ENCODE measurements around the gene MIER2.
"Not testable (repeated sequence)": the region's sequence is repeated elsewhere in the genome, so short reads cannot be mapped to it uniquely, and the experiment has no call there.

Gene MIER2

GRCh38 chr19:355536-355935 is 10.9 kb upstream of the MIER2 start:
- DNase-seq, result not testable (repeated sequence)

- no peak for DNase-seq
Measured at GRCh38 chr19:355134-355533, 10.5 kb upstream of the MIER2 start.

- no peak for DNase-seq
Measured at GRCh38 chr19:351976-352625, 7.5 kb upstream of the MIER2 start.

GRCh38 chr19:347946-348861 is 3.6 kb upstream of the MIER2 start:
- DNase-seq, result no peak

- no peak for DNase-seq
Measured at GRCh38 chr19:345320-345879, 804 bp upstream of the MIER2 start.

GRCh38 chr19:343941-344624 is 513 bp downstream of the MIER2 start:
- peak; percentile 33 for DNase-seq

GRCh38 chr19:343451-343931 is 1.1 kb downstream of the MIER2 start:
- DNase-seq, result no peak

- DNase-seq, result no peak
Measured at GRCh38 chr19:342801-343421, 1.7 kb downstream of the MIER2 start.

- no peak for DNase-seq
Measured at GRCh38 chr19:342128-342455, 2.5 kb downstream of the MIER2 start.

- DNase-seq, result no peak
Measured at GRCh38 chr19:341386-342127, 3.0 kb downstream of the MIER2 start.

GRCh38 chr19:340620-341385 is 3.8 kb downstream of the MIER2 start:
- no peak for DNase-seq

GRCh38 chr19:339262-339887 is 5.2 kb downstream of the MIER2 start:
- DNase-seq, result no peak

- DNase-seq, result no peak
Measured at GRCh38 chr19:338421-338820, 6.2 kb downstream of the MIER2 start.

- DNase-seq, result no peak
Measured at GRCh38 chr19:336067-336614, 8.5 kb downstream of the MIER2 start.

- DNase-seq, result no peak
Measured at GRCh38 chr19:335486-336066, 9.0 kb downstream of the MIER2 start.

GRCh38 chr19:335072-335471 is 9.5 kb downstream of the MIER2 start:
- DNase-seq, result no peak

GRCh38 chr19:334296-335071 is 10.1 kb downstream of the MIER2 start:
- no peak for DNase-seq

- DNase-seq, result no peak
Measured at GRCh38 chr19:330503-330902, 14.1 kb downstream of the MIER2 start.

GRCh38 chr19:329876-330275 is 14.7 kb downstream of the MIER2 start:
- no peak for DNase-seq
